Measurements from ENCODE around the gene EIF1. TPM values are rescaled to one million over a fixed set of nuclear protein-coding genes. Genes with fewer than 3 reads are reported as not detected.

Gene EIF1
- total and polyA plus RNA-seq, 10 donors: 313 to 897 (median 613) TPM

- 87 to 93% (median 91%) methylated on average over 5 of the region's 5 CpGs for WGBS, 5 donors
- TF ChIP-seq POLR2AphosphoS5 (IDR thresholded peaks at IDR 0.05) (no peak), POLR2A (IDR thresholded peaks at IDR 0.05) (no peak)
- intact Hi-C loops (cut with DNase I; ENCODE audit: low total_unique reads): no loop called here
- Histone ChIP-seq H3K9me3 (no peaks in the 10 kb centered on the region), H3K27ac (no peak overlapping the region), H3K4me1 (peaks cover 0 to under 1% (median 0%) of the 10 kb centered on the region in 6 donors), H3K4me3 (no peak overlapping the region), H3K27me3 (replicated peaks in 1 of 7) (peaks cover 0 to 5% (median 0%) of the 10 kb centered on the region in 7 donors), H3K36me3 (no peaks in the 10 kb centered on the region)
- DNase-seq: no peak
Observed at GRCh38 chr17:41725134-41725533, 36.4 kb downstream of the EIF1 start.

GRCh38 chr17:41728056-41728455 is 39.4 kb downstream of the EIF1 start:
- no peaks in the 10 kb centered on the region for H3K36me3 ChIP-seq
- H3K27ac ChIP-seq: no peak overlapping the region
- intact Hi-C loops (cut with DNase I; ENCODE audit: low total_unique reads): no loop called here
- peaks cover 0 to 22% (median 0%) of the 10 kb centered on the region in 7 donors for H3K27me3 ChIP-seq (replicated peaks in 1 of 7)
- 60 to 83% (median 68%) methylated on average over 9 to 12 of the region's 12 CpGs for WGBS, 5 donors
- DNase-seq: no peak
- no peak overlapping the region for H3K4me3 ChIP-seq
- TF ChIP-seq CTCF (IDR thresholded peaks at IDR 0.05 in 8 of 11, conservative IDR thresholded peaks at IDR 0.05 in 3 of 11) (no peak), POLR2AphosphoS5 (IDR thresholded peaks at IDR 0.05) (no peak), POLR2A (IDR thresholded peaks at IDR 0.05) (no peak)
- no peaks in the 10 kb centered on the region for H3K9me3 ChIP-seq
- H3K4me1 ChIP-seq: peaks cover 0 to 18% (median 6%) of the 10 kb centered on the region in 6 donors

GRCh38 chr17:41730479-41730878 is 41.8 kb downstream of the EIF1 start:
- 28 to 40% (median 31%) methylated on average over 4 of the region's 4 CpGs for WGBS, 5 donors

GRCh38 chr17:41731836-41732235 is 43.2 kb downstream of the EIF1 start:
- H3K9me3 ChIP-seq: no peaks in the 10 kb centered on the region
- peaks cover 5 to 60% (median 34%) of the 10 kb centered on the region in 7 donors for H3K27me3 ChIP-seq (replicated peaks in 1 of 7)
- H3K27ac ChIP-seq: no peak overlapping the region
- no peaks in the 10 kb centered on the region for H3K36me3 ChIP-seq
- intact Hi-C loops (cut with DNase I; ENCODE audit: low total_unique reads): no loop called here
- peaks cover 5 to 40% (median 24%) of the 10 kb centered on the region in 6 donors for H3K4me1 ChIP-seq
- no peak for TF ChIP-seq POLR2AphosphoS5 (IDR thresholded peaks at IDR 0.05)
- no peak for TF ChIP-seq POLR2A (IDR thresholded peaks at IDR 0.05)
- TF ChIP-seq CTCF (IDR thresholded peaks at IDR 0.05 in 8 of 11, conservative IDR thresholded peaks at IDR 0.05 in 3 of 11): no peak
- 45 to 91% (median 77%) methylated on average over 2 to 3 of the region's 3 CpGs for WGBS, 5 donors
- no peak overlapping the region for H3K4me3 ChIP-seq
- no peak for DNase-seq

More at GRCh38 chr17:41730479-41730878, 41.8 kb downstream of the EIF1 start:
- TF ChIP-seq CTCF (IDR thresholded peaks at IDR 0.05 in 8 of 11, conservative IDR thresholded peaks at IDR 0.05 in 3 of 11) (no peak), POLR2AphosphoS5 (IDR thresholded peaks at IDR 0.05) (no peak), POLR2A (IDR thresholded peaks at IDR 0.05) (no peak)
- no peak for DNase-seq
- peaks cover 5 to 46% (median 24%) of the 10 kb centered on the region in 7 donors for H3K27me3 ChIP-seq (replicated peaks in 1 of 7)
- H3K4me3 ChIP-seq: no peak overlapping the region
- no peaks in the 10 kb centered on the region for H3K9me3 ChIP-seq
- peaks cover 5 to 40% (median 24%) of the 10 kb centered on the region in 6 donors for H3K4me1 ChIP-seq
- intact Hi-C loops (cut with DNase I; ENCODE audit: low total_unique reads): no loop called here
- H3K27ac ChIP-seq: no peak overlapping the region
- no peaks in the 10 kb centered on the region for H3K36me3 ChIP-seq
